Measurements from ENCODE around the gene LSP1. TPM values are rescaled to one million over a fixed set of nuclear protein-coding genes. Genes with fewer than 3 reads are reported as not detected.

LSP1 gene
- total RNA-seq, 1 donor from 2014 or later: not detected

GRCh38 chr11:1927848-1928469 lies 75.1 kb downstream of the LSP1 start:
- DNase-seq (ENCODE audit: low spot score, unreplicated experiment): no peak
- Mint-ChIP-seq H3K36me3 (ENCODE audit: insufficient read depth) (no peaks in the 10 kb centered on the region), H3K9me3 (ENCODE audit: low read depth) (no peaks in the 10 kb centered on the region), H3K4me3 (ENCODE audit: low read depth) (no peak overlapping the region), H3K27me3 (peaks cover 24% of the 10 kb centered on the region), H3K4me1 (ENCODE audit: low read depth) (no peaks in the 10 kb centered on the region), H3K27ac (no peak overlapping the region)
- TF ChIP-seq, protein P1, sequence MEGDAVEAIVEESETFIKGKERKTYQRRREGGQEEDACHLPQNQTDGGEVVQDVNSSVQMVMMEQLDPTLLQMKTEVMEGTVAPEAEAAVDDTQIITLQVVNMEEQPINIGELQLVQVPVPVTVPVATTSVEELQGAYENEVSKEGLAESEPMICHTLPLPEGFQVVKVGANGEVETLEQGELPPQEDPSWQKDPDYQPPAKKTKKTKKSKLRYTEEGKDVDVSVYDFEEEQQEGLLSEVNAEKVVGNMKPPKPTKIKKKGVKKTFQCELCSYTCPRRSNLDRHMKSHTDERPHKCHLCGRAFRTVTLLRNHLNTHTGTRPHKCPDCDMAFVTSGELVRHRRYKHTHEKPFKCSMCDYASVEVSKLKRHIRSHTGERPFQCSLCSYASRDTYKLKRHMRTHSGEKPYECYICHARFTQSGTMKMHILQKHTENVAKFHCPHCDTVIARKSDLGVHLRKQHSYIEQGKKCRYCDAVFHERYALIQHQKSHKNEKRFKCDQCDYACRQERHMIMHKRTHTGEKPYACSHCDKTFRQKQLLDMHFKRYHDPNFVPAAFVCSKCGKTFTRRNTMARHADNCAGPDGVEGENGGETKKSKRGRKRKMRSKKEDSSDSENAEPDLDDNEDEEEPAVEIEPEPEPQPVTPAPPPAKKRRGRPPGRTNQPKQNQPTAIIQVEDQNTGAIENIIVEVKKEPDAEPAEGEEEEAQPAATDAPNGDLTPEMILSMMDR (IDR thresholded peaks at IDR 0.05; ENCODE audit: unreplicated experiment): no peak

DNA sequence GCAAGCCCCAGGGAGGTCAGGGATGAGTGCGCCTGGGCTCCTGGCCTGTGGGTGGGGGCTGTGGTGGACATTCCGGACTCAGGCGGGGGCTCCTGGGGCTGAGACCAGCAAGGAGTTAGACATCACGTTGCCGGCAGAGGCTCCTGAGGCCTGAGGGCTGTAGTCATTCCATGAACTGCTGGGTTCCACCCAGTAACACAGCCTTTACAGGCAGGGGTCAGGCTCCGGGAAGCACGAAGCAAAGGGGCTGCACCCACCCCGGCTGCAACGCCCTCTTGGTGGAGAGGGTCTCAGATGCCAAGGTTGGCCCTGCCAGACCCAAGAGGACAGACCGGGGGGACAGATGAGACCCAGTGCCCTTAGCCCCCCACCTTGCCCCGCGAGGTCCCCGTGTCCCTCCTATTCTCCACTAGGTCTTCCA lies 75.6 kb downstream of the LSP1 start:
- Mint-ChIP-seq H3K9me3 (ENCODE audit: low read depth) (no peaks in the 10 kb centered on the region), H3K4me3 (ENCODE audit: low read depth) (no peak overlapping the region), H3K4me1 (ENCODE audit: low read depth) (no peaks in the 10 kb centered on the region), H3K27ac (no peak overlapping the region), H3K27me3 (peaks cover 29% of the 10 kb centered on the region), H3K36me3 (ENCODE audit: insufficient read depth) (no peaks in the 10 kb centered on the region)
- no peak for DNase-seq (ENCODE audit: low spot score, unreplicated experiment)
- TF ChIP-seq, protein P1 (IDR thresholded peaks at IDR 0.05; ENCODE audit: unreplicated experiment): no peak

DNA sequence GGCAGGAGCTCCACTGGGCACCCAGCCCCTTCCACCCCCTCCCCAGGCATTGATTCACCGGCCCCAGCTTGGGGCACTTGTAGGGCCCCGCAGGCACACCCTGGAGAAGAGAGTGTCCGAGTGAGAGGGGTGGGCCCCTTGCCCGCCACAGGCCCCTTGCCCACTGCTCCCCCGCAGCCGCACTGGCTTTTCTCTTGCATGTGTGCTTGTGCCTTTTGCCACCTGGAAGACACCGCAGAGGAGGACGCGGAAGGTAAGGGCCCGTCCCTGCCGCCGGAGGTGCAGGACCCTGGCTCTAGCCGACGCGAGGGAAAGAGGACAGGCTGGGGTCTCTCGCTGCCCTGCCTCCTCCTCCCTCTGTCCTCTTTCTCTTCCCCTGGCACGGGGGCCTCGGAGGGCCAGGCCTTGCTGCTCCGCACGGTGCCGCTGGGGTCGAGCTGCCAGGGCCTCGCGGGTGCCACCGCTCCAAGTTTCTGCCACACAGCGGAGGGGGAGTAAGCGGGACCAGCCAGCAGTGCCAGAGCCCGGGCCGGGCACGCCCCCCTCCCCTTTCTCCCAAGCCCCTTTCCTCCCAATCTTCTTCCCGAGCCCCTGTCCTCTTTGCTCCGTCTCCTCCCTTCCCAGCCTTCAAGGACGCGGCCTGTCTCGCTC lies 76.1 kb downstream of the LSP1 start:
- no peak for DNase-seq (ENCODE audit: low spot score, unreplicated experiment)
- Mint-ChIP-seq H3K27me3 (peaks cover 27% of the 10 kb centered on the region), H3K27ac (no peak overlapping the region), H3K36me3 (ENCODE audit: insufficient read depth) (no peaks in the 10 kb centered on the region), H3K4me1 (ENCODE audit: low read depth) (no peaks in the 10 kb centered on the region), H3K4me3 (ENCODE audit: low read depth) (no peak overlapping the region), H3K9me3 (ENCODE audit: low read depth) (no peaks in the 10 kb centered on the region)
- TF ChIP-seq, protein P1 (IDR thresholded peaks at IDR 0.05; ENCODE audit: unreplicated experiment): no peak

- TF ChIP-seq, protein P1 (IDR thresholded peaks at IDR 0.05; ENCODE audit: unreplicated experiment): no peak
- H3K4me1 Mint-ChIP-seq (ENCODE audit: low read depth): no peaks in the 10 kb centered on the region
These were observed 77.0 kb downstream of the LSP1 start for GRCh38 chr11:1929621-1930461.

GRCh38 chr11:1930462-1930830 lies 77.6 kb downstream of the LSP1 start:
- Mint-ChIP-seq H3K9me3 (ENCODE audit: low read depth) (no peaks in the 10 kb centered on the region), H3K27ac (no peak overlapping the region), H3K4me3 (ENCODE audit: low read depth) (no peak overlapping the region)

More at GRCh38 chr11:1929621-1930461, 77.0 kb downstream of the LSP1 start:
- Mint-ChIP-seq H3K36me3 (ENCODE audit: insufficient read depth) (no peaks in the 10 kb centered on the region), H3K27ac (no peak overlapping the region), H3K4me3 (ENCODE audit: low read depth) (no peak overlapping the region), H3K27me3 (peaks cover 29% of the 10 kb centered on the region), H3K9me3 (ENCODE audit: low read depth) (no peaks in the 10 kb centered on the region)
- DNase-seq (ENCODE audit: low spot score, unreplicated experiment): no peak

More at GRCh38 chr11:1930462-1930830, 77.6 kb downstream of the LSP1 start:
- H3K36me3 Mint-ChIP-seq (ENCODE audit: insufficient read depth): no peaks in the 10 kb centered on the region
- peaks cover 29% of the 10 kb centered on the region for H3K27me3 Mint-ChIP-seq
- no peak for DNase-seq (ENCODE audit: low spot score, unreplicated experiment)
- TF ChIP-seq, protein P1 (IDR thresholded peaks at IDR 0.05; ENCODE audit: unreplicated experiment): no peak
- H3K4me1 Mint-ChIP-seq (ENCODE audit: low read depth): no peaks in the 10 kb centered on the region

All from progenitor cell of endocrine pancreas (in vitro differentiated cells).